GM21390 (cell line): ENCODE measurements around the gene ADRM1.

Experiments used
- ATAC-seq: cut with Tn5 transposase; IDR thresholded peaks from one replicate; pipeline ENCODE4 v1.9.1; 2021; ENCODE audit not compliant: unreplicated experiment

Gene ADRM1

GRCh38 chr20:62352402-62353288, 49.8 kb downstream of the ADRM1 start:
- ATAC-seq, result no peak

DNA sequence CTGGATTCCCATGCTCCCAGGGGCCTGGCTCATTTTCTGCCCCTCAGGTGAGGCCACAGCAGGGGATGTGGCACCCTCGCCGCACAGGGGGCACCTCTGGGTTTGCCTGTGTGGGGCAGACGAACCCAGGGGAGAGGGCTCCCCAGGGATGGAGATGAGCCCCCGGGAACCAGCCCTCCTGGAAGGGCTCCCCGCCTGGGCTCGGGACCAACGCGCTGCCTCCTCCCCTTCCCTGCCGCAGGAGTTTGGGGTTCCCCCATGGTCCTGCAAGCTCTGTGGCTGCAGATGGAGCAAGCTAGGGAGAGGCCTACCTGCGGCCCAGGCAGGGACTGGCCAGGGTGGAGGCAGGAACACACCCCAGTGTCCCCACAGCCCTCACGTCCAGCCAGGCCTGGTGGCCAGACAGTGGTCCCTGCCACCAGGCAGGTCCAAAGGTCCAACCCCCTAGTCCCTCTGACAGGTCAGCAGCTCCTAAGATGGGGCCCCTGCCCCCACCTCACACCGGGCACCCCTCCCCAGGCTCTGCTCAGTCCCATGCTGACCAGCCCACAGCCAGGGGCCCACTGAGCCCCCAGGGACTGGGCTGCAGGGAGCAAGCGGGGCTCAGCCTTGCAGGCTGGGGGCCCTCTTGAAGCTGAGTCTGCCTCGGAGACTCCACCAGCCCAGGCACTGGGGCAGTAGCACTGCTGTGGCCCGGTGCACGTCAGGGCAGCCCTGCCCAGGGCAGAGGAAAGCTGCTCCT, 50.7 kb downstream of the ADRM1 start:
- ATAC-seq, result no peak

GRCh38 chr20:62354031-62354808, 51.4 kb downstream of the ADRM1 start:
- ATAC-seq, result no peak

DNA sequence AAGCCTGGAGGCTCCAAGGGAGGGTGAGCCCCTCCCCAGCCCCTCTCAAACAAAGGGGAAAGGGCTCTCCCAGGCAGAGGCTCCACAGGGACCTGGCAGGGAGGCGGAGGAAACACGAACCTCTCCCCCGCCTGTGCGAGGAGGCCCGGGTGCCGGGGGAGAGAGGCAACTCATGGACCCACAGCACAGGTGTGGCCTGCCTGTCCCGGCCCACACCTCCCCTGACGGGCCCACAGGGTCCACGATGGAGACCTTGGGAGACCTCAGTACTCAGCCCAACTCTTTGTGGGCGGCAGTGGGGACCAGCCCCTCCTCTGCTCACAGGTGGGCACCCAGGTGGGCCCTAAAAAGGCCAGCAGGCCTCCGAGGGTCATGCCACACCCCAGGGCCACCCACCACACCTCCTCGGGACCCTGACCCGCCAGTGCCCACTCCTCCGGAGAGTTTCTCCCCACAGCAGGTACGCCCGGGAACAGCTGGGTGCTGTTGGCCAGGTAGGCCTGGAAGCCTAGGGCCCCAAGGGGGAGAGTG, 52.1 kb downstream of the ADRM1 start:
- no peak for ATAC-seq

DNA sequence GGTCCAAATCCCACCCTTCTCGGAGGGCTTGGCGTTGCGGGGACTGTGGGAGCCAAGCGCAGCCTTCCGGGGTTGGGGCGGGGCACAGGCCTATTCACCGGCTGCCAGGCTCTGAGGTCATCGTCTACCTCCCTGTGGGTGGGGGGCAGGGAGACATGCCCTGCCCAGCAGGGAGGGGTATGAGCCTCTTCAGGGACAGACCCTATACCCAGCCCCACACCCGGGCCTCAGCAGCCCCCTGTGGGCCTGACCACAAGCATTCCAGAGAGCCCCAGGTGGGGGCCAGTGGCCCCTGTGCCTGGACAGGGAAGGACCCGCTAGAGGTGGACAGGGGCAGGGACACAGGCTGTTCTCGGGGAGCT, 52.7 kb downstream of the ADRM1 start:
- no peak for ATAC-seq

DNA sequence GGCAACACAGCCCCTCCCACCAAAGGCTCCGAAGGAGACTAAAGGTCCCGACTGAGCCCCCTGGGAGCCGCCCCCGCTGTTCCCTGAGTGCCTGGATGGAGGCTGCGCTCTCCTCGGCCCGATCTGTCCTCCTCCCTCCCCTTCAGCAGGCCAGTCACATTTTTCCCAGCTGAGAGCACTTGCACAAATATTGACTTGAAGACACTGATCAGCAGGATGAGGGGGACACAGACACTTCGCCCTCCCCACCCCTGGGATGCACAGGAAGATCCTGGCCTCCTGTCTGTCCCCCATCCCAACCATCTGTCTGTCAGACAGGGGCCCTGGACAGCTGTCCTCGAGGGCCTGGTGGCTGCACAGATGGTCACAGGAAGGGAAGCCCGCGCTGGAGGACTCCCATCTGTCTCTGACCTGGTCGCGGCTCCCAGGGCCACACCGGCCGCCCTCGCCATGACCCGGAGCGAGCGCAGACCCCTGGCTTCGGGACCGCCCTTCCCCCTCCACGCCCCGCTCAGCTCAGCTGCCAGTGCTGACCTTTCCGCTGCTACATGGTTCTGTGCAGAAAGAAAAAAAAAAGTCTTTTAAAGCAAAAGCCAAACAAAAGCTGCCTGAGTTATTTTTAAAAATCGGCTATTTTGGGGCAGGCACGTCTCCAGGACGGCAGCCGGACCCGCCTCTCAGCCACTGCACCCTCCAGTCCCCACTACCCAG, 53.2 kb downstream of the ADRM1 start:
- no peak for ATAC-seq

- no peak for ATAC-seq
Observed at GRCh38 chr20:62356589-62357186, 53.9 kb downstream of the ADRM1 start.

DNA sequence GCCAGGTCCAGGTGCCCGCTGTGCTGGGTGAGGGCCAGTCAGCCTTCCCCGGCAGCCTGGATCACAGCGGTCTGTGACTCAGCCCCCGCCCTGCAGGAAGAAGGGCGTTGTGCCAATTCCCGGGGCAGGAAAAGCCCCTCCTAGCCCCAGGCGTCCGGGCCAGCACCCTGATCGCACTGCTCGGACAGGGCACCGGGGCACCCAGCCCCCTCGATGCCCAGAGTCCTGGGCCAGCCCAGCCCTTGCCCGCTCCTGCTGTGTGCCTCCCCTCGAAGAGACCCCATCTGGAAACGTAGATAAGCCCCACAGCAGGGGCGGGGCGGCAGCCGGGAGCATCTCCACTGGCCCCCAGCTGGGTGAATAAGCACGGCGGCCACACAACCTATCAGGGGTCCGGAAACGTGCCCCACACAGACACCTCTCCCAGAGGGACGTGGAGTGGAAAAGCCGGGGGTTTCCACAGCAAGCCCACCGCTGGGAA, 54.4 kb downstream of the ADRM1 start:
- no peak for ATAC-seq

GRCh38 chr20:62357681-62358080, 54.9 kb downstream of the ADRM1 start:
- no peak for ATAC-seq
